H9 (cell line): Measurements from ENCODE around the gene INSC. TPM values are rescaled to one million over a fixed set of nuclear protein-coding genes. Genes with fewer than 3 reads are reported as not detected.

Experiments used
- DNase-seq: peaks from one replicate; pipeline ENCODE4 v3.0.0-alpha.2; 2017
- H2AFZ ChIP-seq: one replicate; pipeline ENCODE4 v1.6.1; 2013; ENCODE audit warnings: mild to moderate bottlenecking, low read length, control low read depth, moderate library complexity
- H2AK5ac ChIP-seq: 2 replicates; pipeline ENCODE4 v1.6.1; 2013; ENCODE audit warnings: low read length, control low read depth, mixed read lengths; ENCODE audit not compliant: insufficient read length
- H2BK120ac ChIP-seq: one replicate; pipeline ENCODE4 v1.6.1; 2013; ENCODE audit warnings: low read depth, mild to moderate bottlenecking, low read length, control low read depth, inconsistent platforms; ENCODE audit not compliant: poor library complexity, severe bottlenecking
- H2BK12ac ChIP-seq: 2 replicates; pipeline ENCODE4 v1.6.1; 2013; ENCODE audit warnings: low read length, control low read depth, mixed read lengths, low read depth; ENCODE audit not compliant: insufficient read length
- H2BK15ac ChIP-seq: 2 replicates; pipeline ENCODE4 v1.6.1; 2013; ENCODE audit warnings: low read depth, low read length, control low read depth
- H2BK20ac ChIP-seq: one replicate; pipeline ENCODE4 v1.6.1; 2013; ENCODE audit warnings: low read depth, mild to moderate bottlenecking, low read length, control low read depth, inconsistent platforms; ENCODE audit not compliant: poor library complexity, severe bottlenecking
- H2BK5ac ChIP-seq: 2 replicates; pipeline ENCODE4 v1.6.1; 2013; ENCODE audit warnings: low read length, control low read depth, mixed read lengths; ENCODE audit not compliant: insufficient read length
- H3K14ac ChIP-seq: 2 replicates; pipeline ENCODE4 v1.6.1; 2013; ENCODE audit warnings: low read length, control low read depth; ENCODE audit not compliant: insufficient read depth
- H3K18ac ChIP-seq: 2 replicates; pipeline ENCODE4 v1.6.1; 2013; ENCODE audit warnings: low read depth, mild to moderate bottlenecking, mixed read lengths, low read length, control low read depth; ENCODE audit not compliant: insufficient read length
- H3K23ac ChIP-seq: 2 replicates; pipeline ENCODE4 v1.6.1; 2013; ENCODE audit warnings: low read length, control low read depth, mixed read lengths, low read depth; ENCODE audit not compliant: insufficient read length
- H3K23me2 ChIP-seq: 2 replicates; pipeline ENCODE4 v1.6.1; 2013; ENCODE audit warnings: low read depth, mild to moderate bottlenecking, mixed read lengths, low read length, control low read depth; ENCODE audit not compliant: insufficient read length, poor library complexity, severe bottlenecking
- H3K27ac ChIP-seq: 2 replicates; pipeline ENCODE4 v1.5.1; 2013; ENCODE audit warnings: low read length, control low read depth, mixed read lengths, low read depth; ENCODE audit not compliant: insufficient read length
- H3K27me3 ChIP-seq: 2 replicates; pipeline ENCODE4 v1.6.1; 2013; ENCODE audit warnings: low read length, control low read depth, inconsistent platforms; ENCODE audit not compliant: insufficient read depth
- H3K4ac ChIP-seq: 2 replicates; pipeline ENCODE4 v1.6.1; 2013; ENCODE audit warnings: low read depth, mild to moderate bottlenecking, control low read depth, inconsistent platforms, low read length, moderate library complexity
- H3K4me1 ChIP-seq: 2 replicates; pipeline ENCODE4 v1.6.1; 2013; ENCODE audit warnings: low read length, control low read depth, inconsistent platforms; ENCODE audit not compliant: insufficient read depth
- H3K4me2 ChIP-seq: 2 replicates; pipeline ENCODE4 v1.6.1; 2013; ENCODE audit warnings: low read length, control low read depth, mixed read lengths; ENCODE audit not compliant: insufficient read length, insufficient read depth
- H3K56ac ChIP-seq: 2 replicates; pipeline ENCODE4 v1.6.1; 2013; ENCODE audit warnings: low read depth, mild to moderate bottlenecking, mixed read lengths, low read length, control low read depth; ENCODE audit not compliant: insufficient read length
- H3K79me1 ChIP-seq: 2 replicates; pipeline ENCODE4 v1.6.1; 2013; ENCODE audit warnings: low read depth, mild to moderate bottlenecking, moderate library complexity, low read length, control low read depth, inconsistent platforms; ENCODE audit not compliant: insufficient read depth, poor library complexity, severe bottlenecking
- H3K79me2 ChIP-seq: 2 replicates; pipeline ENCODE4 v1.6.1; 2013; ENCODE audit warnings: low read length, control low read depth, inconsistent platforms; ENCODE audit not compliant: insufficient read depth
- H3K9ac ChIP-seq: 2 replicates; pipeline ENCODE4 v1.6.1; 2013; ENCODE audit warnings: low read length, control low read depth, mixed read lengths; ENCODE audit not compliant: insufficient read length; ENCODE audit errors: extremely low read depth
- H3K9me3 ChIP-seq: one replicate; pipeline ENCODE4 v1.6.1; 2013; ENCODE audit warnings: low read depth, low read length, inconsistent platforms; ENCODE audit not compliant: control insufficient read depth
- H3T11ph ChIP-seq: one replicate; pipeline ENCODE4 v1.6.1; 2013; ENCODE audit warnings: mild to moderate bottlenecking, low read length, control low read depth, inconsistent platforms
- H4K20me1 ChIP-seq: one replicate; pipeline ENCODE4 v1.6.1; 2013; ENCODE audit not compliant: control insufficient read depth, insufficient read length, insufficient read depth
- H4K5ac ChIP-seq: 2 replicates; pipeline ENCODE4 v1.6.1; 2013; ENCODE audit warnings: low read depth, mild to moderate bottlenecking, mixed read lengths, low read length, control low read depth; ENCODE audit not compliant: insufficient read length
- H4K8ac ChIP-seq: replicated peaks from 2 replicates; pipeline ENCODE4 v1.6.1; 2013; ENCODE audit warnings: low read length, control low read depth, mixed read lengths, low read depth; ENCODE audit not compliant: insufficient read length
- H4K91ac ChIP-seq: 2 replicates; pipeline ENCODE4 v1.6.1; 2013; ENCODE audit warnings: low read depth, mild to moderate bottlenecking, moderate library complexity, mixed read lengths, low read length, control low read depth; ENCODE audit not compliant: insufficient read length
- H3K27ac Mint-ChIP-seq, 3 experiments: 2 replicates in 2 of 3; 3 replicates in 1 of 3; pipeline ENCODE4 v1.8.0; 2020 to 2021; ENCODE audit warnings: mixed read lengths in 3 of 3, mild to moderate bottlenecking in 1 of 3, moderate library complexity in 1 of 3
- H3K27me3 Mint-ChIP-seq: 2 replicates; pipeline ENCODE4 v1.8.0; 2021; ENCODE audit warnings: low read depth, mild to moderate bottlenecking, moderate library complexity, mixed read lengths
- H3K36me3 Mint-ChIP-seq, 3 experiments: 2 replicates in 2 of 3; 3 replicates in 1 of 3; pipeline ENCODE4 v1.8.0; 2020 to 2021; ENCODE audit warnings: low read depth in 3 of 3, mixed read lengths in 3 of 3; ENCODE audit not compliant: insufficient read depth in 1 of 3
- H3K4me1 Mint-ChIP-seq, 2 experiments: 2 replicates each; pipeline ENCODE4 v1.8.0; 2020; ENCODE audit warnings: mixed read lengths in 2 of 2
- H3K4me3 Mint-ChIP-seq, 2 experiments: 2 replicates in 1 of 2; 3 replicates in 1 of 2; pipeline ENCODE4 v1.8.0; 2020 to 2021; ENCODE audit warnings: mild to moderate bottlenecking in 2 of 2, mixed read lengths in 2 of 2, moderate library complexity in 1 of 2
- H3K9me3 Mint-ChIP-seq, 2 experiments: 2 replicates in 1 of 2; 3 replicates in 1 of 2; pipeline ENCODE4 v1.8.0; 2020; ENCODE audit warnings: mild to moderate bottlenecking in 2 of 2, mixed read lengths in 2 of 2, moderate library complexity in 1 of 2
- CTCF ChIP-seq: fragments of 200-600 bp; sonication (generic); conservative IDR thresholded peaks from 3 replicates; pipeline ENCODE4 v1.8.0; 2021; ENCODE audit warnings: antibody characterized with exemption, mild to moderate bottlenecking
- WGBS: extraction: QIAGEN DNeasy Blood & Tissue Kit; methylation state at CpG from one replicate; pipeline ENCODE4 v1.1.7; 2013; ENCODE audit warnings: missing lambda C conversion rate, low lambda C conversion rate, mixed read lengths; ENCODE audit not compliant: insufficient read length; ENCODE audit errors: extremely low coverage; 5-methylcytosine and 5-hydroxymethylcytosine counted together
- total RNA-seq: library from RNA; stranded (reverse); gene quantifications from 2 replicates; pipeline ENCODE4 v1.2.1, GENCODE V29; 2021

The INSC gene
- total RNA-seq, 1 experiment from 2014 or later, result not detected

GRCh38 chr11:15217416-15217815, 102.7 kb downstream of the INSC start:
- Histone ChIP-seq H3K4ac (no peak overlapping the region), H3K79me1 (no peaks in the 10 kb centered on the region), H4K20me1 (no peaks in the 10 kb centered on the region), H3K23me2 (no peaks in the 10 kb centered on the region), H2BK15ac (no peak overlapping the region), H4K5ac (no peak overlapping the region), H3K9me3 (no peaks in the 10 kb centered on the region), H3K27me3 (no peaks in the 10 kb centered on the region), H3T11ph (no peak overlapping the region), H3K18ac (no peak overlapping the region), H2BK5ac (no peak overlapping the region), H2BK12ac (no peak overlapping the region), H2AFZ (no peak overlapping the region), H4K91ac (no peak overlapping the region), H3K14ac (no peak overlapping the region), H3K4me2 (no peak overlapping the region), H2BK20ac (no peak overlapping the region), H2BK120ac (no peak overlapping the region), H3K9ac (no peak overlapping the region), H3K56ac (no peak overlapping the region), H2AK5ac (no peak overlapping the region), H3K23ac (no peak overlapping the region), H3K4me1 (no peaks in the 10 kb centered on the region), H3K27ac (no peak overlapping the region), H4K8ac (no peak overlapping the region), H3K79me2 (no peaks in the 10 kb centered on the region)
- no peaks in the 10 kb centered on the region for H3K9me3 Mint-ChIP-seq
- no peak overlapping the region for H3K4me3 Mint-ChIP-seq
- WGBS, result no CpG with 5 or more reads among the region's 4 CpGs
- no peak for TF ChIP-seq CTCF
- no peak for DNase-seq
- H3K27ac Mint-ChIP-seq, result no peak overlapping the region
- no peaks in the 10 kb centered on the region for H3K36me3 Mint-ChIP-seq
- no peaks in the 10 kb centered on the region; the same call in 1 of the 2 replicates for H3K27me3 Mint-ChIP-seq
- H3K4me1 Mint-ChIP-seq, result peaks cover 0 to 6% of the 10 kb centered on the region in 2 experiments; a peak in 2 of 4 replicates
